Measurements from ENCODE around the gene ABO.

Gene ABO

DNA sequence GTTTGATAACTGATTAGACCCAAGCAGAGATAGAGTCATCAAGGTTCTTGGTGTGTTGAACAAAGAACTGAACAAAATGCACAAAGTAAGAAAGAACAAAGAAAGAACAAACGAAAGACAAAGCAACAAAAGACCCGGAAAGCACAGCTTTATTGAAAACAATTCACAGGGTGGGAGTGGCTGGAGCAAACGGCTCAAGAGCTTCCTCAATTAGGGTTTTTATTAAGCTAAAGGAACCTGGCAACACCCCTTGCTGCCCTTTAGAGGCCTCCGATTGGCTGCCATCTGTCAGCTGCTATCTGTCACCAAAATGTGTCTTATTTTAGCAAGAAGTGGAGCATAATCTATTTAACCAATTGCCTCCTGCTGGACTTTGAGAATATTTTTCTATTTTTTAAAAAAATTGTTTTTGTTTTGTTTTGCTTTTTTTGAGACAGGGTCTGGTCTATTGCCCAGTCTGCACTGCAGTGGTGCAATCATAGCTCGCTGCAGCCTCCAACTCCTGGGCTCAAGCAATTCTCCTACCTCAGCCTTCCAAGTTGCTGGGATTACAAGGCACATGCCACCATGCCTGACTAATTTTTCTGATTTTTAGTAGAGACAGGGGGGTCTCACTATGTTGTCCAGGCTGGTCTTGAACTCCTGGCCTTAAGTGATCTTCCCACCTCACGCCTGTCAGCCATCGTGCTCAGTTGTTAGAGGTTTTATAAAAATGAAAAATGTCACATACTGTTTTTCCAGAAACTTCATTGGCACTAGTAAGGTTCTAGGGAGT, 7.7 kb upstream of the ABO start:
- Mint-ChIP-seq H3K27ac (no peak overlapping the region), H3K4me1 (no peaks in the 10 kb centered on the region)
- DNase-seq = no peak

GRCh38 chr9:133280392-133280791, 5.4 kb upstream of the ABO start:
- no peak overlapping the region for H3K27ac Mint-ChIP-seq
- no peak for DNase-seq
- TF ChIP-seq, protein P1, sequence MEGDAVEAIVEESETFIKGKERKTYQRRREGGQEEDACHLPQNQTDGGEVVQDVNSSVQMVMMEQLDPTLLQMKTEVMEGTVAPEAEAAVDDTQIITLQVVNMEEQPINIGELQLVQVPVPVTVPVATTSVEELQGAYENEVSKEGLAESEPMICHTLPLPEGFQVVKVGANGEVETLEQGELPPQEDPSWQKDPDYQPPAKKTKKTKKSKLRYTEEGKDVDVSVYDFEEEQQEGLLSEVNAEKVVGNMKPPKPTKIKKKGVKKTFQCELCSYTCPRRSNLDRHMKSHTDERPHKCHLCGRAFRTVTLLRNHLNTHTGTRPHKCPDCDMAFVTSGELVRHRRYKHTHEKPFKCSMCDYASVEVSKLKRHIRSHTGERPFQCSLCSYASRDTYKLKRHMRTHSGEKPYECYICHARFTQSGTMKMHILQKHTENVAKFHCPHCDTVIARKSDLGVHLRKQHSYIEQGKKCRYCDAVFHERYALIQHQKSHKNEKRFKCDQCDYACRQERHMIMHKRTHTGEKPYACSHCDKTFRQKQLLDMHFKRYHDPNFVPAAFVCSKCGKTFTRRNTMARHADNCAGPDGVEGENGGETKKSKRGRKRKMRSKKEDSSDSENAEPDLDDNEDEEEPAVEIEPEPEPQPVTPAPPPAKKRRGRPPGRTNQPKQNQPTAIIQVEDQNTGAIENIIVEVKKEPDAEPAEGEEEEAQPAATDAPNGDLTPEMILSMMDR (IDR thresholded peaks at IDR 0.05) = no peak
- H3K36me3 Mint-ChIP-seq (ENCODE audit: low read depth) = peaks cover 4% of the 10 kb centered on the region
- H3K4me1 Mint-ChIP-seq = no peaks in the 10 kb centered on the region
- H3K9me3 Mint-ChIP-seq = peaks cover 27% of the 10 kb centered on the region
- peaks cover 55% of the 10 kb centered on the region for H3K27me3 Mint-ChIP-seq (ENCODE audit: low read depth, poor library complexity)
- no peak overlapping the region for H3K4me3 Mint-ChIP-seq

More for the DNA sequence above, 7.7 kb upstream of the ABO start:
- peaks cover 4% of the 10 kb centered on the region for H3K36me3 Mint-ChIP-seq (ENCODE audit: low read depth)
- peaks cover 32% of the 10 kb centered on the region for H3K9me3 Mint-ChIP-seq
- TF ChIP-seq, protein P1 (IDR thresholded peaks at IDR 0.05) = no peak
- peaks cover 35% of the 10 kb centered on the region for H3K27me3 Mint-ChIP-seq (ENCODE audit: low read depth, poor library complexity)
- H3K4me3 Mint-ChIP-seq = no peak overlapping the region

DNA sequence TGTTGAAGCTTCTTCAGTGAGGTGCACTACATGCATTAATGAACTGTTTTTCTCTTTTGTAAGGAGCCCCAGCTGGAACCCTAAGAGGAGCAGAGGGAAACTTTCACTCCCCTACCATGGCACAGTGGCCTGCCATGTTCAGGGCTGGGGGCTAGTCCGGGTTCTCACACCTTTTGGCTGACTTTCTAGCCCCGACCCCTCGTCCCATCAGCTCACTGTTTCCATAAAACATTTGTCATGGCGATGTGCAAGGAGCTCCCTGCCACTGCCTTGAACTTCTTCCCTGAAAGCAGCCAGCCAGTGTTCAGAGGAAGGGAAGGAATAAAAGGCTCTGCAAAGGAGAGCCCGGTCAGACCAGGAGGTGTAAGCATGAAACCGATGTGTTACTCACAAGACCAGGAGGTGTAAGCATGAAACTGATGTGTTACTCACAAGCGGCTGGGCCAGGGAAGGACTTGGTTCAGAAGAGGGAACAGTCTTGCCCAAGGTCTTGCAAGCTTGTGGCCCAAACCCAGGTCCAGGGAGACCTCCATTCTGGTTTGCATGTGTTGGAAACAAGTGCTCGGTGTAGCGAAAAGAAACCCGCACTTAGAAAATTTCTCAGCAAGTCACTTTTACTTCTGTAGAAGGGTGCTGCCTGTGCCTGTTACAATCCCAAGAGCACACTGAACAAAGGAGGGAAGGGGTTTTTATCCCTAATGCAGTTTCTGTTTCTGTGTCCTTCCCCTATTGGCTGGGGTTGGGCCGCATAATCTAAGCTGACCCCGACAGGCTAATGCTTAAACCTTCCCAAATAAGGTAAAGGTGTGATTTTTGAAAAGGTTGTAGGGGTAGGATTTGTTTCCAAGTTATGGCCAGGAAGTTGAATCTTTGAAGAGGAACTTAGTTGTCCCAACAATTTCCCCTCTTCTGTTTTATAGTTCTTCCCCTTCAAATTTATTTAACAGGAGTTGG, 3.4 kb upstream of the ABO start:
- Mint-ChIP-seq H3K4me3 (no peak overlapping the region), H3K36me3 (ENCODE audit: low read depth) (peaks cover 8% of the 10 kb centered on the region), H3K9me3 (peaks cover 31% of the 10 kb centered on the region), H3K4me1 (no peaks in the 10 kb centered on the region), H3K27me3 (ENCODE audit: low read depth, poor library complexity) (peaks cover 65% of the 10 kb centered on the region), H3K27ac (no peak overlapping the region)
- no peak for DNase-seq
- TF ChIP-seq, protein P1 (IDR thresholded peaks at IDR 0.05) = no peak

- Mint-ChIP-seq H3K27ac (no peak overlapping the region), H3K27me3 (ENCODE audit: low read depth, poor library complexity) (peaks cover 74% of the 10 kb centered on the region), H3K4me3 (no peak overlapping the region), H3K4me1 (no peaks in the 10 kb centered on the region), H3K9me3 (peaks cover 34% of the 10 kb centered on the region), H3K36me3 (ENCODE audit: low read depth) (peaks cover 8% of the 10 kb centered on the region)
- TF ChIP-seq, protein P1 (IDR thresholded peaks at IDR 0.05) = no peak
- no peak for DNase-seq
Measured at GRCh38 chr9:133277467-133277866, 2.5 kb upstream of the ABO start.

GRCh38 chr9:133276923-133277322, 1.9 kb upstream of the ABO start:
- DNase-seq = no peak
- peaks cover 8% of the 10 kb centered on the region for H3K36me3 Mint-ChIP-seq (ENCODE audit: low read depth)
- peaks cover 78% of the 10 kb centered on the region for H3K27me3 Mint-ChIP-seq (ENCODE audit: low read depth, poor library complexity)
- no peaks in the 10 kb centered on the region for H3K4me1 Mint-ChIP-seq
- no peak overlapping the region for H3K27ac Mint-ChIP-seq
- H3K9me3 Mint-ChIP-seq = peaks cover 34% of the 10 kb centered on the region
- TF ChIP-seq, protein P1 (IDR thresholded peaks at IDR 0.05) = no peak
- no peak overlapping the region for H3K4me3 Mint-ChIP-seq

Data from nephron progenitor cell (in vitro differentiated cells).